Testis (tissue), 3 donors: ENCODE results near the gene MFGE8. TPM values are rescaled to one million over a fixed set of nuclear protein-coding genes. Genes with fewer than 3 reads are reported as not detected.
A peak's percentile ranks its signal among the peaks of the same experiment; 100 is the strongest.

Experiments
- DNase-seq: peaks from one replicate; pipeline ENCODE4 v3.0.0-alpha.2; 2019
- H3K27ac ChIP-seq, 2 donors: fragments of 200-600 bp; sonication (generic); one replicate each; pipeline ENCODE4 v1.5.1; 2019
- H3K27me3 ChIP-seq: fragments of 200-600 bp; sonication (generic); one replicate; pipeline ENCODE4 v1.5.1; 2019
- H3K36me3 ChIP-seq: fragments of 200-600 bp; sonication (generic); one replicate; pipeline ENCODE4 v1.5.1; 2017; ENCODE audit warnings: low read depth; ENCODE audit errors: missing control alignments
- H3K4me1 ChIP-seq: fragments of 200-600 bp; sonication (generic); one replicate; pipeline ENCODE4 v1.5.1; 2019
- H3K4me3 ChIP-seq, 2 donors: fragments of 200-600 bp; sonication (generic); one replicate each; pipeline ENCODE4 v1.5.1; 2017 to 2019
- H3K9me3 ChIP-seq: fragments of 200-600 bp; sonication (generic); one replicate; pipeline ENCODE4 v1.5.1; 2017
- CTCF ChIP-seq, 3 experiments: fragments of 450-650 bp in 2 of 3; fragments of 200-600 bp in 1 of 3; sonication (generic) in 1 of 3; IDR thresholded peaks; one replicate each; pipeline ENCODE4 v1.5.1; 2016 to 2019; ENCODE audit warnings: antibody characterized with exemption in 3 of 3, mild to moderate bottlenecking in 2 of 3, moderate library complexity in 1 of 3
- POLR2A ChIP-seq: fragments of 450-650 bp; IDR thresholded peaks from one replicate; pipeline ENCODE4 v1.6.1; 2017; ENCODE audit warnings: antibody characterized with exemption, mild to moderate bottlenecking, moderate library complexity
- WGBS, 2 donors: methylation state at CpG; one replicate each; pipeline ENCODE4 v1.1.5; 2018; 5-methylcytosine and 5-hydroxymethylcytosine counted together
- intact Hi-C: fragments of 100-400 bp; cut with DNase I; formaldehyde crosslinking; loops from one replicate; pipeline ENCODE4 v1.15.1; 2023; ENCODE audit warnings: low total_unique reads
- polyA plus RNA-seq: library from polyadenylated mRNA; stranded (reverse); fragments of 350-450 nt; fragmentation: Illumina TruSeq; extraction: RNeasy Lipid Tissue Mini Kit (QIAGEN cat#74804); gene quantifications from one replicate; pipeline ENCODE4 v1.2.3, GENCODE V29; 2014; ENCODE audit warnings: low read depth, low replicate concordance; ENCODE audit not compliant: insufficient read depth
- total RNA-seq, 2 donors: library from RNA; depleted of rRNA; stranded (reverse); fragments of >200 nt; gene quantifications; one replicate each; pipeline ENCODE4 v1.2.3, GENCODE V29; 2016

Gene MFGE8
- total and polyA plus RNA-seq, 3 donors from 2014 or later = 137 to 260 (median 163) TPM

GRCh38 chr15:88881775-88882174 is 31.4 kb downstream of the MFGE8 start:
- DNase-seq = no peak
- H3K4me3 ChIP-seq = no peak overlapping the region
- TF ChIP-seq CTCF (IDR thresholded peaks at IDR 0.05) = no peak
- TF ChIP-seq POLR2A = no peak
- H3K9me3 ChIP-seq = no peaks in the 10 kb centered on the region
- no peaks in the 10 kb centered on the region for H3K36me3 ChIP-seq
- H3K27me3 ChIP-seq = no peaks in the 10 kb centered on the region
- no peak overlapping the region for H3K27ac ChIP-seq
- H3K4me1 ChIP-seq = no peaks in the 10 kb centered on the region
- intact Hi-C loops = no loop called here
- WGBS, 2 donors = 93 to 98% methylated on average over 3 of the region's 3 CpGs

DNA sequence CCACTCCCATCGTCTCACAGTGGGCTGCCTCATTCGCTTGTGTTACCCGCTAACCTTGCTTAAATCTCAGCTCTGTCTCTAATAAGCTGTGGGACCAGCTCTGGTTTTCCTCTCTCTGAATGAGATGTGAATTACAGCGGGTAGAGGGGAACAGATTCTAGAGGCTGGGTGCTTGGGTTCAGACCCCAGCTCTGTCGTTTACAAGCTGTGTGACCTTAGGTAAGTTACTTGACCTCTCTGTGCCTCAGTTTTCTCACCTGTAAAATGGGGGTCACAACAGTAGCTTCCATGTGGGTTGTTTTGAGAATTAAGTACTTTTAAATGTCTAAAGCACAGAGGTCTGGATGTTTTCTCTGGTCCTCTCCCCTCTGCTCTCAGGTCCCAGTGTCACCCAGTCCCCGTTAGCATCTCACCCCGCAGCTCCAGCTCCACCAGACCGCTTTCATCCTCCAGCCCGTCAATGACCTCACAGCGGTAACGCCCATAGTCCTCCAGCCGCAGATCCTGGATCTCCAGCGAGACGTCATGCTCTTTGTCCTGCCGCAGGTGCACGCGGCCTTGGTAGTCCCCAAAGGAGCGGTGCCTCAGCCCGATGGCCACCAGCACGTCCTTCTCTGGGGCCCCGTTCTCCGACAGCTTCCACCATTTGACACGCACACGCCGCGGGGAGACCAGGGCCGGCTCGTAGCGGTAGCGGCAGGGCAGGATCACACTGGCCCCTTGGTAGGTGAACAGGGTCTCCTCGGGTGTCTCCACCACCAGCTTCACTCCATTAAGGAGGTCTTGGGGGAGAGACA is 32.0 kb downstream of the MFGE8 start:
- H3K36me3 ChIP-seq = no peaks in the 10 kb centered on the region
- TF ChIP-seq POLR2A = no peak
- no peak for TF ChIP-seq CTCF (IDR thresholded peaks at IDR 0.05)
- H3K27me3 ChIP-seq = no peaks in the 10 kb centered on the region
- intact Hi-C loops = no loop called here
- WGBS, 2 donors = 93 to 94% methylated on average over 20 to 31 of the region's 31 CpGs
- no peak for DNase-seq
- H3K27ac ChIP-seq = no peak overlapping the region
- H3K9me3 ChIP-seq = no peaks in the 10 kb centered on the region
- H3K4me1 ChIP-seq = no peaks in the 10 kb centered on the region
- no peak overlapping the region for H3K4me3 ChIP-seq

GRCh38 chr15:88878720-88879184 is 34.4 kb downstream of the MFGE8 start:
- Histone ChIP-seq H3K9me3 (no peaks in the 10 kb centered on the region), H3K4me3 (no peak overlapping the region), H3K27ac (no peak overlapping the region), H3K36me3 (no peaks in the 10 kb centered on the region), H3K4me1 (no peaks in the 10 kb centered on the region), H3K27me3 (no peaks in the 10 kb centered on the region)
- DNase-seq = peak; percentile 59
- WGBS, 2 donors = 79 to 86% methylated on average over 11 to 18 of the region's 18 CpGs
- TF ChIP-seq POLR2A (no peak), CTCF (IDR thresholded peaks at IDR 0.05) (peak; percentile 8 to 47 (median 38))
- intact Hi-C loops = no loop called here

GRCh38 chr15:88877906-88878305 is 35.3 kb downstream of the MFGE8 start:
- intact Hi-C loops = no loop called here
- WGBS, 2 donors = 86 to 89% methylated on average over 16 to 22 of the region's 22 CpGs
- Histone ChIP-seq H3K27ac (no peak overlapping the region), H3K36me3 (no peaks in the 10 kb centered on the region), H3K27me3 (no peaks in the 10 kb centered on the region), H3K4me3 (no peak overlapping the region), H3K9me3 (no peaks in the 10 kb centered on the region), H3K4me1 (no peaks in the 10 kb centered on the region)
- TF ChIP-seq POLR2A (no peak), CTCF (IDR thresholded peaks at IDR 0.05) (no peak)
- no peak for DNase-seq

GRCh38 chr15:88877415-88877814 is 35.8 kb downstream of the MFGE8 start:
- H3K9me3 ChIP-seq = no peaks in the 10 kb centered on the region
- intact Hi-C loops = no loop called here
- H3K4me1 ChIP-seq = no peaks in the 10 kb centered on the region
- DNase-seq = no peak
- H3K36me3 ChIP-seq = no peaks in the 10 kb centered on the region
- no peak overlapping the region for H3K4me3 ChIP-seq
- H3K27me3 ChIP-seq = no peaks in the 10 kb centered on the region
- no peak overlapping the region for H3K27ac ChIP-seq
- no peak for TF ChIP-seq CTCF (IDR thresholded peaks at IDR 0.05)
- TF ChIP-seq POLR2A = no peak
- WGBS, 2 donors = 83 to 89% methylated on average over 11 of the region's 11 CpGs
